Measurements from ENCODE around the gene FTO.
A peak's percentile ranks its signal among the peaks of the same experiment; 100 is the strongest.

The FTO gene

GRCh38 chr16:53714205-53715022 is 10.5 kb downstream of the FTO start:
- no peak for DNase-seq (ENCODE audit: low read depth in 1 of 2, low spot score in 1 of 2)
- in situ Hi-C loops (cut with HindIII; ENCODE audit: low pct_unique_long_range_greater_than_20kb, low sequenced_read_pairs): no loop called here

GRCh38 chr16:53715023-53715384 is 11.0 kb downstream of the FTO start:
- no peak for TF ChIP-seq JUND (IDR thresholded peaks at IDR 0.05; ENCODE audit: low read depth)
- in situ Hi-C loops (cut with HindIII; ENCODE audit: low pct_unique_long_range_greater_than_20kb, low sequenced_read_pairs): no loop called here
- DNase-seq (ENCODE audit: low read depth in 1 of 2, low spot score in 1 of 2): no peak

More at GRCh38 chr16:53714205-53715022, 10.5 kb downstream of the FTO start:
- TF ChIP-seq JUND (IDR thresholded peaks at IDR 0.05; ENCODE audit: low read depth): no peak

- TF ChIP-seq JUND (IDR thresholded peaks at IDR 0.05; ENCODE audit: low read depth): no peak
- no peak for DNase-seq (ENCODE audit: low read depth in 1 of 2, low spot score in 1 of 2)
- in situ Hi-C loops (cut with HindIII; ENCODE audit: low pct_unique_long_range_greater_than_20kb, low sequenced_read_pairs): no loop called here
Observed at GRCh38 chr16:53717577-53717976, 13.6 kb downstream of the FTO start.

DNA sequence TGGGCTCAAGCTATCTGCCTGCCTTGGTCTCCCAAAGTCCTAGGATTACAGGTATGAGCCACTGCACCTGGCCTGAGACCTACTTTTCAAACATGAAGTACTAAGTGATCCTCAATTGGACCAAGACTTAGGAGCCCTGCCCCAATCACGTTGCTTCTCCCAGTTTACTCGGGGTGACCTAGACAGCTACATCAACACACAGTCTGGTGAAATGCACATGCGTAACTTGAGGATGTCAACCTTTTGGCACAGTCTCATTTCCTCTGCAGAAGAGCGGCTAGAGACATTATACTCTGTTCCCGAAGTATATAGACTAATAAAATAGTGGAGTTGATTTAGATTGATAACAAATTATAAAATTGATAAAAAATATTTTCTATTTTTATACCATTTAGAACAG is 17.1 kb downstream of the FTO start:
- in situ Hi-C loops (cut with HindIII; ENCODE audit: low pct_unique_long_range_greater_than_20kb, low sequenced_read_pairs): no loop called here
- TF ChIP-seq JUND (IDR thresholded peaks at IDR 0.05; ENCODE audit: low read depth): no peak
- DNase-seq (ENCODE audit: low read depth in 1 of 2, low spot score in 1 of 2): no peak

- DNase-seq (ENCODE audit: low read depth in 1 of 2, low spot score in 1 of 2): no peak
- TF ChIP-seq JUND (IDR thresholded peaks at IDR 0.05; ENCODE audit: low read depth): no peak
- in situ Hi-C loops (cut with HindIII; ENCODE audit: low pct_unique_long_range_greater_than_20kb, low sequenced_read_pairs): no loop called here
Observed at GRCh38 chr16:53726625-53727024, 22.7 kb downstream of the FTO start.

DNA sequence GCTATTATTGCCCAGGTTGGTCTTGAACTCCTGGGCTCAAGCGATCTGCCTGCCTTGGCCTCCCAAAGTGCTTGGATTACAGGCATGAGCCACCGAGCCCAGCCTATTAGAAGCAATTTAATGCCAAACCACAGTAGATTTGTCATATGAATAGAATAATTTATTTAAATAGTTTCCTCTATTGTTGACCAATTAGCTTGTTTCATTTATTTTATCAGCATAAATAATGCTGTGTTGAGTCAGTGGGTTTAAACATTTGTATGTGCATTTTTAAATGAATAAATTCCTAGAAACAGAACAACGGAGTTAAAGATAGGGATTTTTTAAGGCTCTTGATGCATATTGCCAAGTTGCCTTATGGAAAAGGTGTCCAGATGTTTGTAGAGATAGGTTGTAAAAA is 26.7 kb downstream of the FTO start:
- in situ Hi-C loops (cut with HindIII; ENCODE audit: low pct_unique_long_range_greater_than_20kb, low sequenced_read_pairs): no loop called here

DNA sequence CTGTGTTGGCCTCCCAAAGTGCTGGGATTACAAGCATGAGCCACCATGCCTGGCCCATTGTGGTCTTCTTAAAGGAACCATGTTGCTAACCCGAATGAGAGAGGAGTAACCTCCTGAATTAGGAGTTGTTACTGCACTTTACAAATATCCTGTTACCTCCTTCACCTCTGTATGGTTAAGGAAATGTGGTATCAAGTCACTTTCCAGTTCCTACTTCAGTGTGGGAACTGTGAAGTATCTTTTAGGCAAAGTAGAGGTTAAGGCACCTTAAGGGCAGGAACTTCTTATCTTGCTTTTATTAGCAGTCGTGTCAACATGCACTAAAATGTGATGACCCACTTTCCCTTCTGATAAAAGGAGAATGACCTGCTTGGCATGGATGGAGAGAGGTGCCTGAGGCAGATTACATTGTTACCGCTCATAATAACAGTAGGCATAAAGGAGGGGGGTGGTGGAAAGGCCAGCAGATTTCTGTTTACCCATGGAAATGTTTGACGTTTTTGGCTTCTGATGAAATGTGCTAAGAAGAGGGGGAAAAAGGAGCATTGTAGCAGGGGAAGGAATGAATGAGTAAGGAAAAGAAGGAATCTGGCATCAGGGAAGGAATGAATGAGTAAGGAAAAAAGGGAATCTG is 28.5 kb downstream of the FTO start:
- peak in 1 of 2 experiments; percentile 37 for DNase-seq (ENCODE audit: low read depth in 1 of 2, low spot score in 1 of 2)
- in situ Hi-C loops (cut with HindIII; ENCODE audit: low pct_unique_long_range_greater_than_20kb, low sequenced_read_pairs): no loop called here
- TF ChIP-seq JUND (IDR thresholded peaks at IDR 0.05; ENCODE audit: low read depth): peak; percentile 25; the same call in 1 of the 2 replicates

More for the DNA sequence above, 26.7 kb downstream of the FTO start:
- TF ChIP-seq JUND (IDR thresholded peaks at IDR 0.05; ENCODE audit: low read depth): no peak
- no peak for DNase-seq (ENCODE audit: low read depth in 1 of 2, low spot score in 1 of 2)

- no peak for DNase-seq (ENCODE audit: low read depth in 1 of 2, low spot score in 1 of 2)
- in situ Hi-C loops (cut with HindIII; ENCODE audit: low pct_unique_long_range_greater_than_20kb, low sequenced_read_pairs): no loop called here
- TF ChIP-seq JUND (IDR thresholded peaks at IDR 0.05; ENCODE audit: low read depth): no peak
Observed at GRCh38 chr16:53734908-53735307, 31.0 kb downstream of the FTO start.

GRCh38 chr16:53736297-53736696 is 32.3 kb downstream of the FTO start:
- in situ Hi-C loops (cut with HindIII; ENCODE audit: low pct_unique_long_range_greater_than_20kb, low sequenced_read_pairs): no loop called here
- DNase-seq (ENCODE audit: low read depth in 1 of 2, low spot score in 1 of 2): no peak
- no peak for TF ChIP-seq JUND (IDR thresholded peaks at IDR 0.05; ENCODE audit: low read depth)

DNA sequence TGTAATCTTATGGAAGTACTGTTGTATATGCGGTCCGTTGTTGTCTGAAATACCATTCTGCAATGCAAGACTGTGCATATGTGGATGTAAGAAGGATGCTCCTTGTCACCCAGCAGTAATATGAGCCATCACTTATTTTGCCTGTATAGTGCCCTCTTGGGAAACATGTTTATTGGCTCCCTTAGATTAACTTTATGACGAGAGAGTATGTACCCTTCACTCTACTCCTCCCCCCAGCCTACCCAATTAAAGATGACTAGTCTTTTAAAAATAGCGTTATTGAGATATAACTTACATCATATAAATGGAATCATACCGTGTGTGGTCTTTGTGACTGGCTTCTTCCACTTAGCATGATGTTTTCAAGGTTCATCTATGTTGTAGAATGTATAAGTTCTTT is 33.6 kb downstream of the FTO start:
- no peak for TF ChIP-seq JUND (IDR thresholded peaks at IDR 0.05; ENCODE audit: low read depth)
- in situ Hi-C loops (cut with HindIII; ENCODE audit: low pct_unique_long_range_greater_than_20kb, low sequenced_read_pairs): no loop called here
- no peak for DNase-seq (ENCODE audit: low read depth in 1 of 2, low spot score in 1 of 2)

DNA sequence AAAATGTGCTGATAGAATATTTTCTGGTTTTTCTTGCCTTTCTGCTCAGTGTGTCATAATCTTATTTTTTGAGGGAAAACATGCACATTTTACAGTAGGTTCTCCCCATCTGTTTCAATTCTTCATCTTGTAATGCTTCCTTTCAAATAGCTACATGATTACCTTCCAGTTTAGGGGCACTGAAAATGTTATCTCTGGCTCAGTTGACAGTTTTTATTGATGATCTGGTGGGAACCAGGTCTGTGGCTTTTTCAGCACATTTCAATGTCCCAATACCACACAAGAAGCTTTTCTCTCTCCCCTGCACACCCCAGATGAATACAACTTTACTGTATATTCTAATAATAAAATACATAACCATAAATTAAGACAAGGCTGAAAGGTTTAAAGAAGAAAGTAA is 36.5 kb downstream of the FTO start:
- DNase-seq (ENCODE audit: low read depth in 1 of 2, low spot score in 1 of 2): no peak
- TF ChIP-seq JUND (IDR thresholded peaks at IDR 0.05; ENCODE audit: low read depth): no peak
- in situ Hi-C loops (cut with HindIII; ENCODE audit: low pct_unique_long_range_greater_than_20kb, low sequenced_read_pairs): no loop called here

- no peak for TF ChIP-seq JUND (IDR thresholded peaks at IDR 0.05; ENCODE audit: low read depth)
- in situ Hi-C loops (cut with HindIII; ENCODE audit: low pct_unique_long_range_greater_than_20kb, low sequenced_read_pairs): no loop called here
- no peak for DNase-seq (ENCODE audit: low read depth in 1 of 2, low spot score in 1 of 2)
Observed at GRCh38 chr16:53740933-53741531, 37.1 kb downstream of the FTO start.

GRCh38 chr16:53741546-53741945 is 37.6 kb downstream of the FTO start:
- no peak for TF ChIP-seq JUND (IDR thresholded peaks at IDR 0.05; ENCODE audit: low read depth)
- in situ Hi-C loops (cut with HindIII; ENCODE audit: low pct_unique_long_range_greater_than_20kb, low sequenced_read_pairs): no loop called here
- no peak for DNase-seq (ENCODE audit: low read depth in 1 of 2, low spot score in 1 of 2)

Data from T47D (cell line).